Fibroblast of lung (primary cell): ENCODE data around the gene JMJD1C.
"Not testable (repeated sequence)": the region's sequence is repeated elsewhere in the genome, so short reads cannot be mapped to it uniquely, and the experiment has no call there.

Experiments
- CTCF ChIP-seq, 2 donors: IDR thresholded peaks in 1 of 2; conservative IDR thresholded peaks in 1 of 2; 1 replicate in 1 of 2; 2 replicates in 1 of 2; pipeline ENCODE4 v1.5.1; 2011 to 2012; ENCODE audit warnings: low read length in 2 of 2, control low read depth in 1 of 2, inconsistent platforms in 1 of 2, low read depth in 1 of 2, mild to moderate bottlenecking in 1 of 2
- EZH2 ChIP-seq: IDR thresholded peaks from 2 replicates; pipeline ENCODE4 v1.5.1; 2012; ENCODE audit warnings: low read length, control low read depth, mild to moderate bottlenecking; ENCODE audit errors: missing control alignments

GRCh38 chr10:63235136-63235535, 230.6 kb downstream of the JMJD1C start:
- TF ChIP-seq CTCF (conservative IDR thresholded peaks at IDR 0.05 in 1 of 2, IDR thresholded peaks at IDR 0.05 in 1 of 2; ENCODE audit: low read depth in 1 of 2, low read length in 2 of 2); EZH2: not testable (repeated sequence)
